Posterior cingulate gyrus (tissue), 11 donors: ENCODE measurements around the gene EDC3.

Experiments used
- DNase-seq, 10 donors: peaks; one replicate each; pipeline versions ENCODE4 v3.0.0 to v3.0.0-alpha.2; 2020 to 2021; ENCODE audit warnings: mixed read lengths in 3 of 10
- intact Hi-C: fragments of 100-400 bp; cut with DNase I; formaldehyde crosslinking; loops from one replicate; pipeline ENCODE4 v1.15.1; 2023

Gene EDC3

GRCh38 chr15:74653426-74654102 is 42.3 kb downstream of the EDC3 start:
- intact Hi-C loops, result no loop called here
- DNase-seq, result no peak

GRCh38 chr15:74651242-74651741 is 44.5 kb downstream of the EDC3 start:
- DNase-seq, result no peak
- intact Hi-C loops, result no loop called here

GRCh38 chr15:74648051-74648842 is 47.6 kb downstream of the EDC3 start:
- intact Hi-C loops, result no loop called here

GRCh38 chr15:74646480-74646879 is 49.3 kb downstream of the EDC3 start:
- intact Hi-C loops, result no loop called here
- no peak for DNase-seq

More at GRCh38 chr15:74648051-74648842, 47.6 kb downstream of the EDC3 start:
- DNase-seq, result no peak

GRCh38 chr15:74643665-74644204 is 52.1 kb downstream of the EDC3 start:
- intact Hi-C loops, result no loop called here
- no peak for DNase-seq

GRCh38 chr15:74642734-74643664 is 52.8 kb downstream of the EDC3 start:
- no peak for DNase-seq
- intact Hi-C loops, result no loop called here

GRCh38 chr15:74642348-74642733 is 53.5 kb downstream of the EDC3 start:
- DNase-seq, result no peak
- intact Hi-C loops, result no loop called here

GRCh38 chr15:74641151-74641550 is 54.7 kb downstream of the EDC3 start:
- no peak for DNase-seq
- intact Hi-C loops, result no loop called here

- DNase-seq, result no peak
- intact Hi-C loops, result loop anchor here (10.0 kb wide), 1 partner anchor 318 kb away; the partner anchor contains the start of gene RPP25
These were observed 58.8 kb downstream of the EDC3 start for GRCh38 chr15:74636984-74637383.

- peak in 9 of 10 donors; percentile 59 to 95 (median 73) for DNase-seq
- intact Hi-C loops, result loop anchor here (1.0 to 10.0 kb wide), 2 partner anchors 133 to 320 kb away; partner anchors contain the start of gene RPP25
These were observed 60.6 kb downstream of the EDC3 start for GRCh38 chr15:74635228-74635627.

- intact Hi-C loops, result loop anchor here (10.0 kb wide), 1 partner anchor 321 kb away; the partner anchor contains the start of gene RPP25
- DNase-seq, result peak in 1 of 10 donors; percentile 24
These were observed 62.0 kb downstream of the EDC3 start for GRCh38 chr15:74633781-74634180.

GRCh38 chr15:74632601-74633000 is 63.2 kb downstream of the EDC3 start:
- peak in 3 of 10 donors; percentile 45 to 66 (median 62) for DNase-seq
- intact Hi-C loops, result loop anchor here (1.0 to 10.0 kb wide), 2 partner anchors 259 to 322 kb away; partner anchors contain the start of gene RPP25

GRCh38 chr15:74631935-74632560 is 63.8 kb downstream of the EDC3 start:
- intact Hi-C loops, result loop anchor here (1.0 to 10.0 kb wide), 2 partner anchors 259 to 323 kb away; partner anchors contain the start of gene RPP25
- DNase-seq, result peak in 9 of 10 donors; percentile 45 to 94 (median 77)

GRCh38 chr15:74631408-74631807 is 64.4 kb downstream of the EDC3 start:
- DNase-seq, result peak in 1 of 10 donors; percentile 30
- intact Hi-C loops, result loop anchor here (10.0 kb wide), 1 partner anchor 323 kb away; the partner anchor contains the start of gene RPP25

GRCh38 chr15:74631087-74631385 is 64.8 kb downstream of the EDC3 start:
- intact Hi-C loops, result loop anchor here (10.0 kb wide), 1 partner anchor 324 kb away; the partner anchor contains the start of gene RPP25
- peak in 2 of 10 donors; percentile 3 to 69 for DNase-seq

GRCh38 chr15:74630284-74631086 is 65.3 kb downstream of the EDC3 start:
- peak in 3 of 10 donors; percentile 31 to 73 (median 67) for DNase-seq
- intact Hi-C loops, result loop anchor here (10.0 kb wide), 1 partner anchor 324 kb away; the partner anchor contains the start of gene RPP25

- intact Hi-C loops, result loop anchor here (10.0 kb wide), 1 partner anchor 325 kb away; the partner anchor contains the start of gene RPP25
- DNase-seq, result peak in 3 of 10 donors; percentile 37 to 67 (median 51)
These were observed 66.1 kb downstream of the EDC3 start for GRCh38 chr15:74629696-74630095.

GRCh38 chr15:74628949-74629348 is 66.9 kb downstream of the EDC3 start:
- DNase-seq, result peak in 2 of 10 donors; percentile 56 to 59
- intact Hi-C loops, result no loop called here
